ENCODE measurements around the gene IMPG1. TPM values are rescaled to one million over a fixed set of nuclear protein-coding genes. Genes with fewer than 3 reads are reported as not detected.

Gene IMPG1
- total RNA-seq, 1 experiment from 2014 or later: not detected

DNA sequence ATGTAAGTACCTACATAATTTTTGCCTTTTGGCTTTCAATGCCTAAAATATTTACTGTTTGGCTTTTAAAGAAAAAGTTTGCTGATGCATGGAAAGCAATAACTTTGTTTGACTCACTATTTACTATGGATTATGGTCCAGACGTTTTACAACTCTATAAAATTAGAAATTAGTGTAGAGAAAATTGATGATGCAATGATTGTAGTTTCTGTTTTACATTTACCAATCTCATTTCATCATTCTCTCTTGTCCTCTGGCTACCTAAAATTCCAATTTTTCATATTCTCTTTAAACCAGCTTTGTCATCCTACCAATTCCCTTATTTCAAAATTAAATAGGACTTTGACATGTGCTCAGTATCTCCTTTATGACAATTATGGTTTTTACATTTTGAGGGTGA is 131.0 kb downstream of the IMPG1 start (continued):
- TF ChIP-seq, protein P1, sequence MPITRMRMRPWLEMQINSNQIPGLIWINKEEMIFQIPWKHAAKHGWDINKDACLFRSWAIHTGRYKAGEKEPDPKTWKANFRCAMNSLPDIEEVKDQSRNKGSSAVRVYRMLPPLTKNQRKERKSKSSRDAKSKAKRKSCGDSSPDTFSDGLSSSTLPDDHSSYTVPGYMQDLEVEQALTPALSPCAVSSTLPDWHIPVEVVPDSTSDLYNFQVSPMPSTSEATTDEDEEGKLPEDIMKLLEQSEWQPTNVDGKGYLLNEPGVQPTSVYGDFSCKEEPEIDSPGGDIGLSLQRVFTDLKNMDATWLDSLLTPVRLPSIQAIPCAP (CRISPR knock-in tag; IDR thresholded peaks at IDR 0.05): no peak
- TF ChIP-seq JUN (CRISPR knock-in tag; IDR thresholded peaks at IDR 0.05): no peak
- TF ChIP-seq, protein P2, sequence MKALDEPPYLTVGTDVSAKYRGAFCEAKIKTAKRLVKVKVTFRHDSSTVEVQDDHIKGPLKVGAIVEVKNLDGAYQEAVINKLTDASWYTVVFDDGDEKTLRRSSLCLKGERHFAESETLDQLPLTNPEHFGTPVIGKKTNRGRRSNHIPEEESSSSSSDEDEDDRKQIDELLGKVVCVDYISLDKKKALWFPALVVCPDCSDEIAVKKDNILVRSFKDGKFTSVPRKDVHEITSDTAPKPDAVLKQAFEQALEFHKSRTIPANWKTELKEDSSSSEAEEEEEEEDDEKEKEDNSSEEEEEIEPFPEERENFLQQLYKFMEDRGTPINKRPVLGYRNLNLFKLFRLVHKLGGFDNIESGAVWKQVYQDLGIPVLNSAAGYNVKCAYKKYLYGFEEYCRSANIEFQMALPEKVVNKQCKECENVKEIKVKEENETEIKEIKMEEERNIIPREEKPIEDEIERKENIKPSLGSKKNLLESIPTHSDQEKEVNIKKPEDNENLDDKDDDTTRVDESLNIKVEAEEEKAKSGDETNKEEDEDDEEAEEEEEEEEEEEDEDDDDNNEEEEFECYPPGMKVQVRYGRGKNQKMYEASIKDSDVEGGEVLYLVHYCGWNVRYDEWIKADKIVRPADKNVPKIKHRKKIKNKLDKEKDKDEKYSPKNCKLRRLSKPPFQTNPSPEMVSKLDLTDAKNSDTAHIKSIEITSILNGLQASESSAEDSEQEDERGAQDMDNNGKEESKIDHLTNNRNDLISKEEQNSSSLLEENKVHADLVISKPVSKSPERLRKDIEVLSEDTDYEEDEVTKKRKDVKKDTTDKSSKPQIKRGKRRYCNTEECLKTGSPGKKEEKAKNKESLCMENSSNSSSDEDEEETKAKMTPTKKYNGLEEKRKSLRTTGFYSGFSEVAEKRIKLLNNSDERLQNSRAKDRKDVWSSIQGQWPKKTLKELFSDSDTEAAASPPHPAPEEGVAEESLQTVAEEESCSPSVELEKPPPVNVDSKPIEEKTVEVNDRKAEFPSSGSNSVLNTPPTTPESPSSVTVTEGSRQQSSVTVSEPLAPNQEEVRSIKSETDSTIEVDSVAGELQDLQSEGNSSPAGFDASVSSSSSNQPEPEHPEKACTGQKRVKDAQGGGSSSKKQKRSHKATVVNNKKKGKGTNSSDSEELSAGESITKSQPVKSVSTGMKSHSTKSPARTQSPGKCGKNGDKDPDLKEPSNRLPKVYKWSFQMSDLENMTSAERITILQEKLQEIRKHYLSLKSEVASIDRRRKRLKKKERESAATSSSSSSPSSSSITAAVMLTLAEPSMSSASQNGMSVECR (CRISPR knock-in tag; IDR thresholded peaks at IDR 0.05; ENCODE audit: borderline replicate concordance): no peak

DNA sequence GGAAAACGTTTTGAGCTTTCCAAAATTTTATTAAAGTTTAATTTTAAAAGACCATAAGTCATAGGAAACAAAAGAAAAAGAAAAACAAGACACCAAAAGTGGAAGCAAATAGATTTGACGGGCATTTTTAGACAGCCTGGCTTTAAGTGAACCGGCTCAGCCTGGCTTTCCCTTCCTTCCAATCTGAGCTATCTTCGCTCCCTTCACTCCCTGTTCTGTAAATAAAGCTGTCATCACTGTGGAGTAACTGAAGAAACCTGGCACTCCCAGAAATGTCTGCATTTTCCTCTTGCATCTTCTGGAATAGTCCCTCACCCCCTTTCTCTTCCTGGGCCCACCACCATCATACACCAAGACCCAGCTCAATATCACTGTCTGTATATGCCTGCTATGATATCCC is 131.9 kb downstream of the IMPG1 start:
- ATAC-seq (no peak), DNase-seq (ENCODE audit: low spot score) (no peak)
- H3K9me3 Mint-ChIP-seq: peaks cover 6% of the 10 kb centered on the region; the same call in 1 of the 2 replicates
- H3K27ac Mint-ChIP-seq: no peak overlapping the region
- TF ChIP-seq JAZF1 (CRISPR knock-in tag; IDR thresholded peaks at IDR 0.05) (no peak), TEAD1 (CRISPR knock-in tag; IDR thresholded peaks at IDR 0.05) (no peak), ZNF396 (CRISPR knock-in tag; IDR thresholded peaks at IDR 0.05; ENCODE audit: borderline replicate concordance) (no peak)
- H3K4me3 Mint-ChIP-seq: no peak overlapping the region
- POLR2A ChIA-PET: no interaction called here
- no peaks in the 10 kb centered on the region for H3K36me3 Mint-ChIP-seq
- CTCF ChIA-PET: interaction anchor here (1.7 kb wide), 1 partner anchor 9 kb away, joined by 5 read pairs; no protein-coding TSS in a partner anchor
- peaks cover 90% of the 10 kb centered on the region for H3K27me3 Mint-ChIP-seq (ENCODE audit: low read depth)
- H3K4me1 Mint-ChIP-seq: peaks cover under 1% of the 10 kb centered on the region; the same call in 1 of the 2 replicates

DNA sequence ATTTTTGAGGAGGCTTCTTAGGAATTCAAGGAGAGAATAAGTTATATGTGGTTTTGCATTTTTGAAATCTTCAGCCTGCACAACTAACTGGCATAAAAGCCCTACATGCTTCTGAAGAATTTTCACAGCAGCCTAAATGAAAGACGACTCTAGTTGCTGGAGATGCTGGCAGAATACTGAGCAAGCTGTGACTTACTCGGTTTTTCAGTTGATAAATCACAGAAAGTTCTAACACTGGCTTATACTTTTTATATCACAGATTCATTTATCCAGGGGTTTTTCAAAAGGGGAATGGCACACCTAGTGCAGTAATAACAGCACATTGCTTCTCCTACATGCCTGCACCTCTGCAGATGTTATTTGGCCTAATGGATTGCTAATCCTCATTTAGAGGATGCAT is 134.6 kb downstream of the IMPG1 start:
- CTCF ChIA-PET: no interaction called here
- DNase-seq (ENCODE audit: low spot score) (no peak), ATAC-seq (no peak)
- POLR2A ChIA-PET: no interaction called here
- Mint-ChIP-seq H3K9me3 (peaks cover 6% of the 10 kb centered on the region; the same call in 1 of the 2 replicates), H3K27me3 (ENCODE audit: low read depth) (peaks cover 88% of the 10 kb centered on the region), H3K27ac (no peak overlapping the region), H3K36me3 (no peaks in the 10 kb centered on the region), H3K4me3 (no peak overlapping the region), H3K4me1 (peaks cover 11% of the 10 kb centered on the region)
- no peak for TF ChIP-seq CREB1 (CRISPR knock-in tag; IDR thresholded peaks at IDR 0.05)
- TF ChIP-seq, protein P3, sequence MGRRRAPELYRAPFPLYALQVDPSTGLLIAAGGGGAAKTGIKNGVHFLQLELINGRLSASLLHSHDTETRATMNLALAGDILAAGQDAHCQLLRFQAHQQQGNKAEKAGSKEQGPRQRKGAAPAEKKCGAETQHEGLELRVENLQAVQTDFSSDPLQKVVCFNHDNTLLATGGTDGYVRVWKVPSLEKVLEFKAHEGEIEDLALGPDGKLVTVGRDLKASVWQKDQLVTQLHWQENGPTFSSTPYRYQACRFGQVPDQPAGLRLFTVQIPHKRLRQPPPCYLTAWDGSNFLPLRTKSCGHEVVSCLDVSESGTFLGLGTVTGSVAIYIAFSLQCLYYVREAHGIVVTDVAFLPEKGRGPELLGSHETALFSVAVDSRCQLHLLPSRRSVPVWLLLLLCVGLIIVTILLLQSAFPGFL (CRISPR knock-in tag; IDR thresholded peaks at IDR 0.05; ENCODE audit: borderline replicate concordance): no peak
- TF ChIP-seq, protein P4, sequence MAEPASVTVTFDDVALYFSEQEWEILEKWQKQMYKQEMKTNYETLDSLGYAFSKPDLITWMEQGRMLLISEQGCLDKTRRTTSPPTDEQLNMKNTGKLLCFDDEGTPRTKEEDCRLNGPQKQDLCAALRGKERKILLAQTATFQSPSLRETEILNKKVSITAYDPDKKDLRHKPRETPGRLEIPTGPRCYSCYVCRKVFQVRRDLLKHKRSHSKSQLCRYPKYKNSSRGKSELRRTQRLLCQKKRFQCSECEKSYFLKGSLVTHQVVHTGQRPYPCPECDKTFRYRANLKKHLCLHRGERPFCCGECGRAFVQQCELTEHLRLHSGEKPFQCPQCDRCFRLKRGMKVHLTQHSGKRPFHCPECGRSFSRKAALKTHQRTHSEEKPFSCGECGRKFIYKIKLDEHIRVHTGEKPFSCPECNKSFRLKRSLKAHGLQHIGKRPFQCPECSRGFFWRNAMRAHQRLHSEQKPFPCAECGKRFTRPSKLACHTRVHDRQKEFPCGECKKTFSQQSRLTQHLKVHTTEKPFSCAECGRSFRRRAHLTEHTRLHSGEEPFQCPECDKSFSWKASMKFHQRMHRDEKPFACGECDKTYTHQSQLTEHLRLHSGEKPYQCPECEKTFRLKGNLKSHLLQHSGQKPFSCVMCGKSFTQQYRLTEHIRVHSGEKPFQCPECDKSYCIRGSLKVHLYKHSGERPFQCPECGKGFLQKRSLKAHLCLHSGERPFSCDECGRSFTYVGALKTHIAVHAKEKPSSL (CRISPR knock-in tag; conservative IDR thresholded peaks at IDR 0.05): no peak
- TF ChIP-seq, protein P5, sequence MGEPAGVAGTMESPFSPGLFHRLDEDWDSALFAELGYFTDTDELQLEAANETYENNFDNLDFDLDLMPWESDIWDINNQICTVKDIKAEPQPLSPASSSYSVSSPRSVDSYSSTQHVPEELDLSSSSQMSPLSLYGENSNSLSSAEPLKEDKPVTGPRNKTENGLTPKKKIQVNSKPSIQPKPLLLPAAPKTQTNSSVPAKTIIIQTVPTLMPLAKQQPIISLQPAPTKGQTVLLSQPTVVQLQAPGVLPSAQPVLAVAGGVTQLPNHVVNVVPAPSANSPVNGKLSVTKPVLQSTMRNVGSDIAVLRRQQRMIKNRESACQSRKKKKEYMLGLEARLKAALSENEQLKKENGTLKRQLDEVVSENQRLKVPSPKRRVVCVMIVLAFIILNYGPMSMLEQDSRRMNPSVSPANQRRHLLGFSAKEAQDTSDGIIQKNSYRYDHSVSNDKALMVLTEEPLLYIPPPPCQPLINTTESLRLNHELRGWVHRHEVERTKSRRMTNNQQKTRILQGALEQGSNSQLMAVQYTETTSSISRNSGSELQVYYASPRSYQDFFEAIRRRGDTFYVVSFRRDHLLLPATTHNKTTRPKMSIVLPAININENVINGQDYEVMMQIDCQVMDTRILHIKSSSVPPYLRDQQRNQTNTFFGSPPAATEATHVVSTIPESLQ (CRISPR knock-in tag; IDR thresholded peaks at IDR 0.05): no peak
- TF ChIP-seq ZBTB21 (CRISPR knock-in tag; IDR thresholded peaks at IDR 0.05; ENCODE audit: borderline replicate concordance): no peak
- TF ChIP-seq, protein P6, sequence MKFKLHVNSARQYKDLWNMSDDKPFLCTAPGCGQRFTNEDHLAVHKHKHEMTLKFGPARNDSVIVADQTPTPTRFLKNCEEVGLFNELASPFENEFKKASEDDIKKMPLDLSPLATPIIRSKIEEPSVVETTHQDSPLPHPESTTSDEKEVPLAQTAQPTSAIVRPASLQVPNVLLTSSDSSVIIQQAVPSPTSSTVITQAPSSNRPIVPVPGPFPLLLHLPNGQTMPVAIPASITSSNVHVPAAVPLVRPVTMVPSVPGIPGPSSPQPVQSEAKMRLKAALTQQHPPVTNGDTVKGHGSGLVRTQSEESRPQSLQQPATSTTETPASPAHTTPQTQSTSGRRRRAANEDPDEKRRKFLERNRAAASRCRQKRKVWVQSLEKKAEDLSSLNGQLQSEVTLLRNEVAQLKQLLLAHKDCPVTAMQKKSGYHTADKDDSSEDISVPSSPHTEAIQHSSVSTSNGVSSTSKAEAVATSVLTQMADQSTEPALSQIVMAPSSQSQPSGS (CRISPR knock-in tag; IDR thresholded peaks at IDR 0.05; ENCODE audit: borderline replicate concordance, low read depth): no peak
- TF ChIP-seq ZNF138 (CRISPR knock-in tag; conservative IDR thresholded peaks at IDR 0.05): no peak
- no peak for TF ChIP-seq FOXJ3 (CRISPR knock-in tag; IDR thresholded peaks at IDR 0.05; ENCODE audit: borderline replicate concordance)
- TF ChIP-seq ZNF317 (CRISPR knock-in tag; IDR thresholded peaks at IDR 0.05; ENCODE audit: borderline replicate concordance, low read depth): no peak
- no peak for TF ChIP-seq MYBL2 (CRISPR knock-in tag; IDR thresholded peaks at IDR 0.05)
- TF ChIP-seq ZNF219 (CRISPR knock-in tag; IDR thresholded peaks at IDR 0.05; ENCODE audit: borderline replicate concordance): no peak
- TF ChIP-seq, protein P7, sequence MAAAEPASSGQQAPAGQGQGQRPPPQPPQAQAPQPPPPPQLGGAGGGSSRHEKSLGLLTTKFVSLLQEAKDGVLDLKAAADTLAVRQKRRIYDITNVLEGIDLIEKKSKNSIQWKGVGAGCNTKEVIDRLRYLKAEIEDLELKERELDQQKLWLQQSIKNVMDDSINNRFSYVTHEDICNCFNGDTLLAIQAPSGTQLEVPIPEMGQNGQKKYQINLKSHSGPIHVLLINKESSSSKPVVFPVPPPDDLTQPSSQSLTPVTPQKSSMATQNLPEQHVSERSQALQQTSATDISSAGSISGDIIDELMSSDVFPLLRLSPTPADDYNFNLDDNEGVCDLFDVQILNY (CRISPR knock-in tag; IDR thresholded peaks at IDR 0.05): no peak
